ENCODE data around the gene SLC7A8.
A peak's percentile ranks its signal among the peaks of the same experiment; 100 is the strongest.

The SLC7A8 gene

GRCh38 chr14:23181946-23182345 is 1.5 kb downstream of the SLC7A8 start:
- no peak for DNase-seq (ENCODE audit: low read depth in 1 of 2, low spot score in 1 of 2)
- Histone ChIP-seq H3K27ac (replicated peaks) (no peak overlapping the region), H3K27me3 (ENCODE audit: insufficient read depth, poor library complexity, severe bottlenecking) (no peaks in the 10 kb centered on the region), H3K4me3 (replicated peaks; ENCODE audit: insufficient read depth, low read length) (no peak overlapping the region)
- TF ChIP-seq POLR2AphosphoS5 (IDR thresholded peaks at IDR 0.05; ENCODE audit: low read depth) (no peak), GABPA (IDR thresholded peaks at IDR 0.05; ENCODE audit: low read depth) (no peak), SPI1 (IDR thresholded peaks at IDR 0.05; ENCODE audit: borderline replicate concordance, low read depth) (no peak), REST (IDR thresholded peaks at IDR 0.05; ENCODE audit: insufficient replicate concordance, low read depth) (no peak)
- TF ChIP-seq, protein P1, sequence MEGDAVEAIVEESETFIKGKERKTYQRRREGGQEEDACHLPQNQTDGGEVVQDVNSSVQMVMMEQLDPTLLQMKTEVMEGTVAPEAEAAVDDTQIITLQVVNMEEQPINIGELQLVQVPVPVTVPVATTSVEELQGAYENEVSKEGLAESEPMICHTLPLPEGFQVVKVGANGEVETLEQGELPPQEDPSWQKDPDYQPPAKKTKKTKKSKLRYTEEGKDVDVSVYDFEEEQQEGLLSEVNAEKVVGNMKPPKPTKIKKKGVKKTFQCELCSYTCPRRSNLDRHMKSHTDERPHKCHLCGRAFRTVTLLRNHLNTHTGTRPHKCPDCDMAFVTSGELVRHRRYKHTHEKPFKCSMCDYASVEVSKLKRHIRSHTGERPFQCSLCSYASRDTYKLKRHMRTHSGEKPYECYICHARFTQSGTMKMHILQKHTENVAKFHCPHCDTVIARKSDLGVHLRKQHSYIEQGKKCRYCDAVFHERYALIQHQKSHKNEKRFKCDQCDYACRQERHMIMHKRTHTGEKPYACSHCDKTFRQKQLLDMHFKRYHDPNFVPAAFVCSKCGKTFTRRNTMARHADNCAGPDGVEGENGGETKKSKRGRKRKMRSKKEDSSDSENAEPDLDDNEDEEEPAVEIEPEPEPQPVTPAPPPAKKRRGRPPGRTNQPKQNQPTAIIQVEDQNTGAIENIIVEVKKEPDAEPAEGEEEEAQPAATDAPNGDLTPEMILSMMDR (IDR thresholded peaks at IDR 0.05; ENCODE audit: insufficient read depth, low read length) = no peak

- H3K27ac ChIP-seq (replicated peaks) = no peak overlapping the region
- H3K27me3 ChIP-seq (ENCODE audit: insufficient read depth, poor library complexity, severe bottlenecking) = no peaks in the 10 kb centered on the region
- no peak for DNase-seq (ENCODE audit: low read depth in 1 of 2, low spot score in 1 of 2)
- TF ChIP-seq SPI1 (IDR thresholded peaks at IDR 0.05; ENCODE audit: borderline replicate concordance, low read depth) (no peak), POLR2AphosphoS5 (IDR thresholded peaks at IDR 0.05; ENCODE audit: low read depth) (no peak)
- H3K4me3 ChIP-seq (replicated peaks; ENCODE audit: insufficient read depth, low read length) = no peak overlapping the region
Observed at GRCh38 chr14:23181453-23181852, 2.0 kb downstream of the SLC7A8 start.

DNA sequence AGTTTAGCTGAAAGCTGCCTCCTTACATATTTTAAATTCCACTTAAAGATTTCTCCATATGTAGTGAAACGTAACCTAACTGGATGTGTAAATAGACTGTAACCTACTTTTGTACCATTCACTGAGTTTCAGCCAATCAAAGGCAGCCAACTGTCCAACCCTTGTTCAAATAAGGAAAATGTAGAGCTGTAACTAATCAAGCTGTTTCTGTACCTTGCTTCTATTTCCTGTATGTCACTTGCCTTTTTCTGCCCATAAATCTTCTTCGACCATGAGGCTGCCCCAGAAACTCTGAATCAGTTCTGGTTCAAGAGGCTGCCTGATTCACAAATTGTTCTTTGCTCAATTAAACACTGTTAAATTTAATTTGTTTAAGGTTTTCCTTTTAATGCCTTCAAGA is 6.3 kb downstream of the SLC7A8 start:
- Histone ChIP-seq H3K27me3 (ENCODE audit: insufficient read depth, poor library complexity, severe bottlenecking) (no peaks in the 10 kb centered on the region), H3K27ac (replicated peaks) (no peak overlapping the region), H3K4me3 (replicated peaks; ENCODE audit: insufficient read depth, low read length) (no peak overlapping the region)
- no peak for TF ChIP-seq POLR2AphosphoS5 (IDR thresholded peaks at IDR 0.05; ENCODE audit: low read depth)
- no peak for DNase-seq (ENCODE audit: low read depth in 1 of 2, low spot score in 1 of 2)

GRCh38 chr14:23175823-23176222 is 7.6 kb downstream of the SLC7A8 start:
- Histone ChIP-seq H3K4me3 (replicated peaks; ENCODE audit: insufficient read depth, low read length) (no peak overlapping the region), H3K27ac (replicated peaks) (no peak overlapping the region), H3K27me3 (ENCODE audit: insufficient read depth, poor library complexity, severe bottlenecking) (no peaks in the 10 kb centered on the region)
- no peak for DNase-seq (ENCODE audit: low read depth in 1 of 2, low spot score in 1 of 2)
- TF ChIP-seq REST (IDR thresholded peaks at IDR 0.05; ENCODE audit: insufficient replicate concordance, low read depth) = no peak
- no peak for TF ChIP-seq POLR2AphosphoS5 (IDR thresholded peaks at IDR 0.05; ENCODE audit: low read depth)
- TF ChIP-seq GABPA (IDR thresholded peaks at IDR 0.05; ENCODE audit: low read depth) = no peak
- TF ChIP-seq SPI1 (IDR thresholded peaks at IDR 0.05; ENCODE audit: borderline replicate concordance, low read depth) = no peak

DNA sequence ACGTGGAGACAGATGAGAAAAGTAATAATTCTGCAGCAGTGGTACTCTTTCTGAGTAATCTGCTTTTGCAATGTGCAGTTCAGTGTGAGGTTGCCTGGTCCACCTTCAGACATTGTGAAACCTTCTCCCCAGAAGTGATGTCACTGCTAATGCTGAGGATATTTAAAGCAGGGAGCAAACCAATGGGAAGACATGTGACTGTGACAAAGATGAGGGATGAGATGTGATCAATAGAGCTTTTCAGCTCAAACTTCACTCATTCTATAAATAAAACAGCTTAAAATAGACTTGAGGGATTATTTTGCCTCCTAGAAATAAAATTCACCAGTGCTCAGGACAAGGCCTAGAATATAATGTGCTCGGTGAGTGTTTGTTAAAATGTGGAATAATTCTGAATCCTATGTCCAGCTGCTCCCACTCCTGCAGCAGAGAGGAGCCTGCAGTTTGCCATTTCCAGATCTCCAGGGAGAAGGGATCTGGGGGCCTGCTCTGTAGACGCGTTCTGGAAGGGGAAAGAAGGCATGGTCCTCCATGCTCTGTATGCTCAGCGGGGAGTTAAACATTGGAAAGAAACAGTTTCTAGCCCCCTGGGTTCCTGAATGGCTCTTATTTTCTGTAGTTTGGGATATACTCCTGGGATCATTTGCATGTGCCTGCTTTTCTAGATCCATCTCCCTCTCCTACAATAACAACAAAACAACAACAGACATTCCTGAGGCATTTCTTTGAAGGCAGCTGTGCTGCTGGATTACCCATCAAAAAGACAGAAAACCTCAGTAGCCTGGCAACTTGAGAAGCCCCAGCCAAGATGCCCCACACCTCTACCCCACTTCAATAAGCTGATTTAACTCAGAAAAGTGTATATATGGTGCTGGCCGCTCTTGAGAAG is 8.9 kb downstream of the SLC7A8 start:
- peak; percentile 18 for TF ChIP-seq REST (IDR thresholded peaks at IDR 0.05; ENCODE audit: insufficient replicate concordance, low read depth)
- TF ChIP-seq POLR2AphosphoS5 (IDR thresholded peaks at IDR 0.05; ENCODE audit: low read depth) = no peak
- TF ChIP-seq SPI1 (IDR thresholded peaks at IDR 0.05; ENCODE audit: borderline replicate concordance, low read depth) = no peak
- TF ChIP-seq, protein P1 (IDR thresholded peaks at IDR 0.05; ENCODE audit: insufficient read depth, low read length) = no peak
- TF ChIP-seq GABPA (IDR thresholded peaks at IDR 0.05; ENCODE audit: low read depth) = no peak
- Histone ChIP-seq H3K27me3 (ENCODE audit: insufficient read depth, poor library complexity, severe bottlenecking) (no peaks in the 10 kb centered on the region), H3K4me3 (replicated peaks; ENCODE audit: insufficient read depth, low read length) (no peak overlapping the region), H3K27ac (replicated peaks) (no peak overlapping the region)
- DNase-seq (ENCODE audit: low read depth in 1 of 2, low spot score in 1 of 2) = peak in 1 of 2 experiments; percentile 51
